HEK293 (cell line): ENCODE results near the gene FRY.

Experiments used
- GLI4 ChIP-seq: fragments of 450-650 bp; formaldehyde crosslinking; IDR thresholded peaks from 2 replicates; pipeline ENCODE4 v1.5.1; 2016; ENCODE audit warnings: missing biosample characterization, missing genetic modification characterization
- MEIS1 ChIP-seq: sonication (generic); formaldehyde crosslinking; IDR thresholded peaks from 2 replicates; pipeline ENCODE4 v1.8.1; 2022; ENCODE audit warnings: missing genetic modification reagents, mild to moderate bottlenecking, borderline replicate concordance
- TF ChIP-seq, protein P1 (sequence below): fragments of 450-650 bp; IDR thresholded peaks from 2 replicates; pipeline ENCODE4 v1.5.1; 2018; ENCODE audit warnings: missing biosample characterization, mild to moderate bottlenecking, missing genetic modification characterization
- TF ChIP-seq, protein P2 (sequence below): fragments of 450-650 bp; formaldehyde crosslinking; IDR thresholded peaks from 2 replicates; pipeline ENCODE4 v1.5.1; 2016; ENCODE audit warnings: missing biosample characterization, missing genetic modification characterization, low read depth

DNA sequence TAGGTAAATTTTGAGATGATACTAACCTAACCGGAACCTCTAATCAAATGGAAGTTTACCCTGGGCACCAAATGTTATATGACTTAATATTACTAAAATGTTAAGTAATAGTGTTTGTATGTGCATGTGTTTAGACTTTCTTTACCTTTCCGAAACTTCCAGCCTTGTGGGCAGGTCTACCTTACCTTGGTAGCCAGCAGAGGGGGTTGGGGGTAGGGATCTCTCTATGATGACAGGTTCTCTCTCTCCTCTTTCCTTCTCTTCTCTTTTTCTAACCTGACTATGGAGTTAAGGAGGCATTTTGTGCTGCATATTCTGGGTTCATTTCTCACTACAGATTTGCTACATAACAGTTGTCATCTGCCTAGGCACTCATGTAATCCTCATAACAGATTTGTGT is 6.8 kb upstream of the FRY start:
- TF ChIP-seq, protein P1, sequence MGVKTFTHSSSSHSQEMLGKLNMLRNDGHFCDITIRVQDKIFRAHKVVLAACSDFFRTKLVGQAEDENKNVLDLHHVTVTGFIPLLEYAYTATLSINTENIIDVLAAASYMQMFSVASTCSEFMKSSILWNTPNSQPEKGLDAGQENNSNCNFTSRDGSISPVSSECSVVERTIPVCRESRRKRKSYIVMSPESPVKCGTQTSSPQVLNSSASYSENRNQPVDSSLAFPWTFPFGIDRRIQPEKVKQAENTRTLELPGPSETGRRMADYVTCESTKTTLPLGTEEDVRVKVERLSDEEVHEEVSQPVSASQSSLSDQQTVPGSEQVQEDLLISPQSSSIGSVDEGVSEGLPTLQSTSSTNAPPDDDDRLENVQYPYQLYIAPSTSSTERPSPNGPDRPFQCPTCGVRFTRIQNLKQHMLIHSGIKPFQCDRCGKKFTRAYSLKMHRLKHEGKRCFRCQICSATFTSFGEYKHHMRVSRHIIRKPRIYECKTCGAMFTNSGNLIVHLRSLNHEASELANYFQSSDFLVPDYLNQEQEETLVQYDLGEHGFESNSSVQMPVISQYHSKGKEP, result no peak
- TF ChIP-seq GLI4 (tag by site-specific recombination) (no peak), MEIS1 (CRISPR knock-in tag) (no peak)
- TF ChIP-seq, protein P2, sequence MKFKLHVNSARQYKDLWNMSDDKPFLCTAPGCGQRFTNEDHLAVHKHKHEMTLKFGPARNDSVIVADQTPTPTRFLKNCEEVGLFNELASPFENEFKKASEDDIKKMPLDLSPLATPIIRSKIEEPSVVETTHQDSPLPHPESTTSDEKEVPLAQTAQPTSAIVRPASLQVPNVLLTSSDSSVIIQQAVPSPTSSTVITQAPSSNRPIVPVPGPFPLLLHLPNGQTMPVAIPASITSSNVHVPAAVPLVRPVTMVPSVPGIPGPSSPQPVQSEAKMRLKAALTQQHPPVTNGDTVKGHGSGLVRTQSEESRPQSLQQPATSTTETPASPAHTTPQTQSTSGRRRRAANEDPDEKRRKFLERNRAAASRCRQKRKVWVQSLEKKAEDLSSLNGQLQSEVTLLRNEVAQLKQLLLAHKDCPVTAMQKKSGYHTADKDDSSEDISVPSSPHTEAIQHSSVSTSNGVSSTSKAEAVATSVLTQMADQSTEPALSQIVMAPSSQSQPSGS (tag by site-specific recombination), result no peak
